GM12873 (cell line): ENCODE data around the gene TSHZ3.

Experiments
- TF ChIP-seq, protein P1 (sequence below): IDR thresholded peaks from 2 replicates; pipeline ENCODE4 v1.5.1; 2012; ENCODE audit warnings: low read depth, mild to moderate bottlenecking, moderate library complexity, low read length, control low read depth; ENCODE audit not compliant: insufficient read depth; ENCODE audit errors: missing control alignments

TSHZ3 gene

DNA sequence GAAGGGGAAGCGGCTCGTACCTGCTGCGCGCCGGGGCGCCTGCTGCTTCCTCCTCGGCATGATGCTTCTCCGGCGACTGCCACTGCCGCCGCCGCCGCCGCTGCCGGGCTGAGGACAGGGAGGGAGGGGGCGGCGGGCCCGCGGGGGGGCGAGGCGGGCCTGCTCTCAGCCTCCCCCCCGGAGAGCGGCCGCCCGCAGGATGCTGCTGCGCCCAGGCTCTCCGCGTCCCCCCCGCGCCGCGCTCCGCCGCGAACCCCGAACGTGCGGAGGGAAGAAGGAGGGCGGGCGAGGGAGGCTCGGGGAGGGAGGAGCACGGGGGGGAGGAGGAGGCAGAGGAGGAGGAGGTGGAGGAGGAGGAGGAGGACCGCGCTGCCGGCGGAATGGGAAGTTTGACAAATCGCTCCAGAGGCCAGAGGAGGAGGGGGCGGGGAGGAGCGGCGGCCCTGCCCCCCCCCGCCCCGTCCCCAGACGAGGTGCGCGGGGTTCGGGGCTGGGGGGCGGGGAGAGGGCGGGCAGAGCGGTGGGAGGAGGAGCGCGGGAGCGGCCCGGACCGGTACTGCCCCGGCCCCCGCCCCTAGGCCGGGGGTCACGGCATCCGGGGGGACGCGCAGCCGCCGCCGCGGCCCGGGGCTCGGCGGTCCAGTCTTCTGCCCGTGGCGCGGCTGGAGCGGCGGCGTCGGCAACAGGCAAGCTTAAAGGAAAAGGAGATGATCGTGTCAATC lies at the start of gene TSHZ3:
TSS of gene TSHZ3 (minus strand) at position 277 of the 722 bp plus-strand sequence. CDS start at position 60, 217 bp downstream.
- TF ChIP-seq, protein P1, sequence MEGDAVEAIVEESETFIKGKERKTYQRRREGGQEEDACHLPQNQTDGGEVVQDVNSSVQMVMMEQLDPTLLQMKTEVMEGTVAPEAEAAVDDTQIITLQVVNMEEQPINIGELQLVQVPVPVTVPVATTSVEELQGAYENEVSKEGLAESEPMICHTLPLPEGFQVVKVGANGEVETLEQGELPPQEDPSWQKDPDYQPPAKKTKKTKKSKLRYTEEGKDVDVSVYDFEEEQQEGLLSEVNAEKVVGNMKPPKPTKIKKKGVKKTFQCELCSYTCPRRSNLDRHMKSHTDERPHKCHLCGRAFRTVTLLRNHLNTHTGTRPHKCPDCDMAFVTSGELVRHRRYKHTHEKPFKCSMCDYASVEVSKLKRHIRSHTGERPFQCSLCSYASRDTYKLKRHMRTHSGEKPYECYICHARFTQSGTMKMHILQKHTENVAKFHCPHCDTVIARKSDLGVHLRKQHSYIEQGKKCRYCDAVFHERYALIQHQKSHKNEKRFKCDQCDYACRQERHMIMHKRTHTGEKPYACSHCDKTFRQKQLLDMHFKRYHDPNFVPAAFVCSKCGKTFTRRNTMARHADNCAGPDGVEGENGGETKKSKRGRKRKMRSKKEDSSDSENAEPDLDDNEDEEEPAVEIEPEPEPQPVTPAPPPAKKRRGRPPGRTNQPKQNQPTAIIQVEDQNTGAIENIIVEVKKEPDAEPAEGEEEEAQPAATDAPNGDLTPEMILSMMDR, result no peak

GRCh38 chr19:31397308-31397707 lies 48.1 kb upstream of the TSHZ3 start:
- TF ChIP-seq, protein P1, result no peak

- TF ChIP-seq, protein P1, result no peak
These were observed 43.2 kb upstream of the TSHZ3 start for GRCh38 chr19:31392464-31392863.

DNA sequence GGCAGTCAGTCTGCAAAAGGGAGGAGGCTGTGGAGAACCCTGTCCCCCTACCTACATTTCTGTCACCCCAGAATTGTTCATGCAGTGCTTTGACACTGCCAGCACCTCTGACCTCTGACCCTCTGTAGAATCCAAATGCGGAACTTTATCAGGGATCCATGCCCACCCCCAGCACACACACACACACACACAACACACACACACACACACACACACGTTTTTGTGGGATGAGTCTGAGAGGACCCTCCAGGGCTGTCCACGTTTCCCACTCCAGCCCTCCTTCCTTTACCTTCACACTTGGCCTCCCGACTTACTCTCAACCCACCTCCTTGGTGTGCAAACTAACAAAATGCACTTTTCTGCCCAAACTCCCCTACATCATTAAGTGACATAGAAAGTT lies 42.3 kb upstream of the TSHZ3 start:
- TF ChIP-seq, protein P1, result no peak

DNA sequence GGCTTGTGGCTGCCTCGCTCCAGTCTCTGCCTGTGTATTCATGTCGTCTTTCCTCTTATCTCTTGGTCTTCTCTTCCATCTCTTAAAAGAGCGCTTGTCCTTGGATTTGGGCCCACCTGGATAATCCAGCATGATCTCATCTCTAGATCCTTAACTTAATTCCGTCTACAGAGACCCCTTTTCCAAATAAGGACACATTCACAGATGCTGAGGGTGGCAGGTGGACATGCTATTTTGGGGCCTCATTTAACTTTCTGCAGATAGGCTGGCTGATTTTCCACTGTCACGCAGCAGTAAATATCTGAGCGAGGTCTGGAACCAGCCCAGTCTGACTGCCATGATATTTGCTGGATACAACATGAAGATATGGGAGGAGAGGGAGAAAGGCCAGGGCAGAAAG lies 41.5 kb upstream of the TSHZ3 start:
- TF ChIP-seq, protein P1, result no peak

DNA sequence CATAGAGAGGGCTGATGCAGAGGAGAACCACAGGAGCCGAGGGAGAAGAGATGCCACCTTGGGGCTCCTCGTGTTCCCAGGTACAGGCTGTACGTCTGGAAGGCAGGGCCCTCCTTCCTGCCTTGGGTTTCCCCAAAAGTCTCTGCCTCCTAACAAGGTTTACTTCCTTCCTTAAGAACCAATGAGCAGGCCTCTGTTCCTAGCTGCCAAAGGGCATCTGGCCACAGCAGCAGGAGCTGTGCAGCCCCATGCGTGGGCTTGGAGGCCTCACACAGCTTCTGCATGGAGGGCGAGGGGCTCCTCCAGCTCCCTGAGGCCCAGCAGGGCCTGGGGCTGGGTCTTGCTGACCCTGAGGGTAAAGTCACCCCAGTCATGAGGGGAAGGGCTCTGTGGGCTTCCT lies 40.6 kb upstream of the TSHZ3 start:
- TF ChIP-seq, protein P1, result no peak

- TF ChIP-seq, protein P1, result no peak
These were observed 38.6 kb upstream of the TSHZ3 start for GRCh38 chr19:31387717-31388301.
